ENCODE measurements around the gene TRPC4AP. TPM values are rescaled to one million over a fixed set of nuclear protein-coding genes. Genes with fewer than 3 reads are reported as not detected.

The TRPC4AP gene
- total RNA-seq, 4 donors from 2014 or later, result 35.2 to 50.4 (median 47.2) TPM

- TF ChIP-seq POLR2A (IDR thresholded peaks at IDR 0.05) (no peak), CTCF (IDR thresholded peaks at IDR 0.05) (no peak)
- no peaks in the 10 kb centered on the region for H3K27me3 ChIP-seq
- H3K9me3 ChIP-seq, result no peaks in the 10 kb centered on the region
- peaks cover 0 to 45% (median 0%) of the 10 kb centered on the region in 3 donors for H3K36me3 ChIP-seq
- DNase-seq, result no peak
- H3K4me1 ChIP-seq, result peaks cover 0 to 6% (median 0%) of the 10 kb centered on the region in 3 donors
- no peak overlapping the region for H3K4me3 ChIP-seq
- no peak overlapping the region for H3K27ac ChIP-seq
- intact Hi-C loops (cut with DNase I), result no loop called here
Measured at GRCh38 chr20:35065181-35065580, 27.4 kb downstream of the TRPC4AP start.

GRCh38 chr20:35063168-35063567, 29.4 kb downstream of the TRPC4AP start:
- intact Hi-C loops (cut with DNase I), result no loop called here
- 89 to 92% methylated on average over 2 to 3 of the region's 3 CpGs for WGBS, 2 donors
- no peaks in the 10 kb centered on the region for H3K9me3 ChIP-seq

GRCh38 chr20:35062478-35062877, 30.1 kb downstream of the TRPC4AP start:
- 83 to 94% methylated on average over 3 of the region's 3 CpGs for WGBS, 2 donors
- no peak for DNase-seq
- Histone ChIP-seq H3K9me3 (no peaks in the 10 kb centered on the region), H3K27me3 (no peaks in the 10 kb centered on the region), H3K4me1 (peaks cover 0 to 6% (median 0%) of the 10 kb centered on the region in 3 donors), H3K36me3 (peaks cover 0 to 24% (median 0%) of the 10 kb centered on the region in 3 donors), H3K4me3 (no peak overlapping the region), H3K27ac (no peak overlapping the region)
- intact Hi-C loops (cut with DNase I), result no loop called here
- TF ChIP-seq POLR2A (IDR thresholded peaks at IDR 0.05) (no peak), CTCF (IDR thresholded peaks at IDR 0.05) (no peak)

More at GRCh38 chr20:35063168-35063567, 29.4 kb downstream of the TRPC4AP start:
- H3K4me1 ChIP-seq, result peaks cover 0 to 6% (median 0%) of the 10 kb centered on the region in 3 donors
- no peak overlapping the region for H3K4me3 ChIP-seq
- no peak overlapping the region for H3K27ac ChIP-seq
- H3K36me3 ChIP-seq, result peaks cover 0 to 29% (median 0%) of the 10 kb centered on the region in 3 donors
- no peak for DNase-seq
- no peak for TF ChIP-seq POLR2A (IDR thresholded peaks at IDR 0.05)
- TF ChIP-seq CTCF (IDR thresholded peaks at IDR 0.05), result no peak
- no peaks in the 10 kb centered on the region for H3K27me3 ChIP-seq

- H3K4me3 ChIP-seq, result no peak overlapping the region
- TF ChIP-seq POLR2A (IDR thresholded peaks at IDR 0.05) (no peak), CTCF (IDR thresholded peaks at IDR 0.05) (no peak)
- no peaks in the 10 kb centered on the region for H3K27me3 ChIP-seq
- peaks cover 0 to 2% (median 0%) of the 10 kb centered on the region in 3 donors for H3K4me1 ChIP-seq
- H3K9me3 ChIP-seq, result no peaks in the 10 kb centered on the region
- DNase-seq, result no peak
- H3K27ac ChIP-seq, result no peak overlapping the region
- intact Hi-C loops (cut with DNase I), result no loop called here
- peaks cover 0 to 32% (median 0%) of the 10 kb centered on the region in 3 donors for H3K36me3 ChIP-seq
- 87 to 99% methylated on average over 3 to 5 of the region's 5 CpGs for WGBS, 2 donors
Measured at GRCh38 chr20:35060168-35060567, 32.4 kb downstream of the TRPC4AP start.

GRCh38 chr20:35059612-35060011, 33.0 kb downstream of the TRPC4AP start:
- no peaks in the 10 kb centered on the region for H3K9me3 ChIP-seq
- no peak overlapping the region for H3K4me3 ChIP-seq
- no peak overlapping the region for H3K27ac ChIP-seq
- peaks cover 0 to 37% (median 0%) of the 10 kb centered on the region in 3 donors for H3K36me3 ChIP-seq
- 91 to 93% methylated on average over 14 of the region's 14 CpGs for WGBS, 2 donors
- intact Hi-C loops (cut with DNase I), result no loop called here
- no peaks in the 10 kb centered on the region for H3K4me1 ChIP-seq
- H3K27me3 ChIP-seq, result no peaks in the 10 kb centered on the region
- TF ChIP-seq POLR2A (IDR thresholded peaks at IDR 0.05) (no peak), CTCF (IDR thresholded peaks at IDR 0.05) (no peak)
- DNase-seq, result no peak

Measured in esophagus squamous epithelium (tissue), 5 donors.